ENCODE measurements around the gene DEDD. TPM values are rescaled to one million over a fixed set of nuclear protein-coding genes. Genes with fewer than 3 reads are reported as not detected.
A peak's percentile ranks its signal among the peaks of the same experiment; 100 is the strongest.

The DEDD gene
- total RNA-seq, 2 donors from 2014 or later, result 34.9 to 42.5 TPM

- Mint-ChIP-seq H3K36me3 (peaks cover 33% of the 10 kb centered on the region), H3K27me3 (no peaks in the 10 kb centered on the region), H3K4me1 (ENCODE audit: low read depth in 2 of 2) (peaks cover 46 to 59% of the 10 kb centered on the region in 2 donors), H3K9me3 (no peaks in the 10 kb centered on the region), H3K27ac (peak overlapping the region; percentile 49 to 58), H3K4me3 (no peak overlapping the region)
- no peak for ATAC-seq
- no peak for DNase-seq (ENCODE audit: low spot score)
Observed at GRCh38 chr1:161171696-161172095, 39.2 kb upstream of the DEDD start.

DNA sequence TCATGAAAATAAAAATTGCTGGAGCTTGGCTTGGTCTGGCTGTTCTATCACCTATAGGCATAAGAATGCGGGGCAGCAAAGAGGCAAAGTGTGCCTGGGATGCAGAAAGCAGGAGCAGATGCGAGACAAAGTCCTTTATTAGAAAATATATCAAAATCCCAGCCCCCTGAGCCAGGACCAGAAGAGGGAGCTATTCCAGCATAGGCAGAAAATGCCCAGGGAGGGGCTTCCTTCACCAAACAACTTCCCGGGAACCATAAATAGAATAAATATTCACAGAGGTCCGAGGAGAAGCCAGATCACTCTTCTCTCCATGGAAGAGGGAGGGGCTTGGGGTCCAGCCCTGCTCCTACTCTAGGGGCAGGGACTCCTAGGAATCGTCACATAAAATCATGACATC is 38.7 kb upstream of the DEDD start:
- DNase-seq (ENCODE audit: low spot score), result no peak
- H3K27me3 Mint-ChIP-seq, result no peaks in the 10 kb centered on the region
- peak overlapping the region; percentile 33 to 58 for H3K27ac Mint-ChIP-seq
- no peaks in the 10 kb centered on the region for H3K9me3 Mint-ChIP-seq
- H3K4me3 Mint-ChIP-seq, result no peak overlapping the region
- peaks cover 44 to 56% of the 10 kb centered on the region in 2 donors for H3K4me1 Mint-ChIP-seq (ENCODE audit: low read depth in 2 of 2)
- no peak for ATAC-seq
- peaks cover 33% of the 10 kb centered on the region for H3K36me3 Mint-ChIP-seq

DNA sequence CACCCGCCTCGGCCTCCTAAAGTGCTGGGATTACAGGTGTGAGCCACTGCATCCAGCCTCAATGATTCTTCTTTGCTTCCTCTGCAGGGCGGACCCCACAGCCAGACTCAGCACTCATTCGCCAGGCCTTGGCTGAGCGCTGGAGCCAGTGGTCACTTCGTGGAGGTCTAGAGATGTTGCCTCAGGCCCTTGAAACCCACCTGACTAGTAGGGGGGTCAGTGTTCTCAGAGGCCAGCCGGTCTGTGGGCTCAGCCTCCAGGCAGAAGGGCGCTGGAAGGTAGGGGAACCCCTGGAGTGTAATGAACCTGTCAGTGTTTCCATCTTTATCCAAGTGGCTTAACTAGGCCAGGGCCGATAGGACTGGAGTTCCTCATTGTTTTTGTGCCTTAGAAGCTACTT is 36.4 kb upstream of the DEDD start:
- ATAC-seq, result no peak
- peaks cover 26% of the 10 kb centered on the region for H3K36me3 Mint-ChIP-seq
- no peaks in the 10 kb centered on the region for H3K9me3 Mint-ChIP-seq
- peaks cover 44 to 53% of the 10 kb centered on the region in 2 donors for H3K4me1 Mint-ChIP-seq (ENCODE audit: low read depth in 2 of 2)
- DNase-seq (ENCODE audit: low spot score), result no peak
- H3K27ac Mint-ChIP-seq, result no peak overlapping the region
- H3K27me3 Mint-ChIP-seq, result no peaks in the 10 kb centered on the region
- H3K4me3 Mint-ChIP-seq, result peak overlapping the region; percentile 92

GRCh38 chr1:161166669-161167548 is 34.4 kb upstream of the DEDD start:
- DNase-seq (ENCODE audit: low spot score), result no peak
- Mint-ChIP-seq H3K27me3 (no peaks in the 10 kb centered on the region), H3K27ac (peak overlapping the region; percentile 92), H3K4me3 (peak overlapping the region; percentile 92), H3K4me1 (ENCODE audit: low read depth in 2 of 2) (peaks cover 45 to 47% of the 10 kb centered on the region in 2 donors), H3K9me3 (no peaks in the 10 kb centered on the region), H3K36me3 (peaks cover 11% of the 10 kb centered on the region)
- peak; percentile 0 for ATAC-seq

GRCh38 chr1:161165742-161166668 is 33.5 kb upstream of the DEDD start, which contains the start of gene PPOX:
Gene PPOX, plus strand, starts transcription at chr1:161166426. Its CDS starts 422 bp downstream, at chr1:161166848.
- Mint-ChIP-seq H3K27ac (peak within 1 kb of the TSS; percentile 92), H3K4me3 (peak within 1 kb of the TSS; percentile 92), H3K9me3 (no peaks in the 10 kb centered on the region), H3K4me1 (ENCODE audit: low read depth in 2 of 2) (peaks cover 44 to 53% of the 10 kb centered on the region in 2 donors), H3K36me3 (peaks cover 8% of the 10 kb centered on the region), H3K27me3 (no peaks in the 10 kb centered on the region)
- DNase-seq (ENCODE audit: low spot score) (peak; percentile 98), ATAC-seq (peak; percentile 97 to 98)

GRCh38 chr1:161164901-161165610 is 32.6 kb upstream of the DEDD start:
- peaks cover 47 to 52% of the 10 kb centered on the region in 2 donors for H3K4me1 Mint-ChIP-seq (ENCODE audit: low read depth in 2 of 2)
- DNase-seq (ENCODE audit: low spot score) (no peak), ATAC-seq (no peak)
- peak overlapping the region; percentile 92 for H3K4me3 Mint-ChIP-seq
- peaks cover 5% of the 10 kb centered on the region for H3K36me3 Mint-ChIP-seq
- H3K27ac Mint-ChIP-seq, result peak overlapping the region; percentile 92
- no peaks in the 10 kb centered on the region for H3K9me3 Mint-ChIP-seq
- no peaks in the 10 kb centered on the region for H3K27me3 Mint-ChIP-seq

- ATAC-seq (no peak), DNase-seq (ENCODE audit: low spot score) (no peak)
- no peaks in the 10 kb centered on the region for H3K27me3 Mint-ChIP-seq
- peaks cover 5% of the 10 kb centered on the region for H3K36me3 Mint-ChIP-seq
- H3K4me3 Mint-ChIP-seq, result peak overlapping the region; percentile 25
- peaks cover 47 to 52% of the 10 kb centered on the region in 2 donors for H3K4me1 Mint-ChIP-seq (ENCODE audit: low read depth in 2 of 2)
- H3K27ac Mint-ChIP-seq, result peak overlapping the region; percentile 92
- no peaks in the 10 kb centered on the region for H3K9me3 Mint-ChIP-seq
Observed at GRCh38 chr1:161163793-161164192, 31.3 kb upstream of the DEDD start.

DNA sequence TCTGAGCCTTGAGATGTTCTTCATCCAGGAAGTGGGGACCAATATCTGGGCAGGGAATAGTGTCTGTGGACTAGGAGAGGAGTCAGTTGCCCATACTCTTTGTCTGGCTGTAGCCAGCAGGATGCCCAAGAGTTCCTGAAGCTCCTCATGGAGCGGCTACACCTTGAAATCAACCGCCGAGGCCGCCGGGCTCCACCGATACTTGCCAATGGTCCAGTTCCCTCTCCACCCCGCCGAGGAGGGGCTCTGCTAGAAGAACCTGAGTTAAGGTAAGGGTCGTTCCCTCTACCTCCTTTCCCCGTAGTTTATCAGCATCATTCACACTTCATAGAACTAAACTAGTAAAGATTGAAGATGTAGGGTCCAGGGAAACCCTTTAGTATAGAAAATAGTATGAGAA is 30.3 kb upstream of the DEDD start:
- no peak for DNase-seq (ENCODE audit: low spot score)

DNA sequence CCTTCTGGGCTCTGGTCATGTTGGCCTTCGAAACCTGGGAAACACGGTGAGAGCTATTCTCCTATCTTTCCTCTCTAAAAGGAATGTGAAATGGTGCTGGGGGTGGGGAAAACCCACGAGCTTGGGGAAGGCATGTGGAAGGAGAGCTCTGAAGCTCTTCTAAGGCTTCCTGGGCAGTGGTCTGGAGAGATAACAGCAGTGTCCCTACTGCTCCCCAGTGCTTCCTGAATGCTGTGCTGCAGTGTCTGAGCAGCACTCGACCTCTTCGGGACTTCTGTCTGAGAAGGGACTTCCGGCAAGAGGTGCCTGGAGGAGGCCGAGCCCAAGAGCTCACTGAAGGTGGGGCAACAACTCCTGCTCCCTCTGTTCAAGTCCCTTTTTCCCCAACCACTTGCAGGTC is 29.6 kb upstream of the DEDD start:
- H3K4me1 Mint-ChIP-seq (ENCODE audit: low read depth in 2 of 2), result peaks cover 48 to 49% of the 10 kb centered on the region in 2 donors
- DNase-seq (ENCODE audit: low spot score) (no peak), ATAC-seq (no peak)
- no peaks in the 10 kb centered on the region for H3K27me3 Mint-ChIP-seq
- H3K4me3 Mint-ChIP-seq, result no peak overlapping the region
- no peaks in the 10 kb centered on the region for H3K9me3 Mint-ChIP-seq
- peak overlapping the region in 1 of 2 donors; percentile 29 for H3K27ac Mint-ChIP-seq
- peaks cover 16% of the 10 kb centered on the region for H3K36me3 Mint-ChIP-seq

More for the DNA sequence above, 30.3 kb upstream of the DEDD start:
- H3K4me3 Mint-ChIP-seq, result no peak overlapping the region
- H3K36me3 Mint-ChIP-seq, result peaks cover 10% of the 10 kb centered on the region
- no peaks in the 10 kb centered on the region for H3K27me3 Mint-ChIP-seq
- peaks cover 47 to 51% of the 10 kb centered on the region in 2 donors for H3K4me1 Mint-ChIP-seq (ENCODE audit: low read depth in 2 of 2)
- ATAC-seq, result no peak
- H3K9me3 Mint-ChIP-seq, result no peaks in the 10 kb centered on the region
- peak overlapping the region; percentile 9 to 92 for H3K27ac Mint-ChIP-seq

DNA sequence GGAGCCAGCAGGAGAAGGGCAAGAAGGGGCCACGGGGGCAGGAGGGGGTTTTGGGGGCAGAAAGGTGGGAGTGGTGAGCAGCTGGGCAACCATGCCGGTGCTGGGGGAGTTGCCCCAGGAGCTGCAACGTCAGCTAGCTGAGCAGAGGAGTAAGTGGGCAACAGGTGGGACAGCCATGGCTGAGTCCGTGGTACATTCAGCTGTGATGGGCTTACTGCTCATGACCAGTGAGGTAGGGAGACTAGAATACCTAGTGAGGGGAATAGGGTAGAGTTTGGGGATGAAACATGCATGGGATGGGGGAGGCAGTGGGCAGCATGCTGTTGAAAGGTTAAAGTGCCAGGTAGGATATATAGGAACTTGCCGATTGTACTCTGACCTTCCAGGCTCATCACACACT is 29.2 kb upstream of the DEDD start:
- DNase-seq (ENCODE audit: low spot score), result no peak
- Mint-ChIP-seq H3K27me3 (no peaks in the 10 kb centered on the region), H3K27ac (peak overlapping the region in 1 of 2 donors; percentile 29), H3K4me1 (ENCODE audit: low read depth in 2 of 2) (peaks cover 47 to 48% of the 10 kb centered on the region in 2 donors), H3K9me3 (no peaks in the 10 kb centered on the region), H3K36me3 (peaks cover 19% of the 10 kb centered on the region), H3K4me3 (peak overlapping the region; percentile 84)
- ATAC-seq, result no peak

DNA sequence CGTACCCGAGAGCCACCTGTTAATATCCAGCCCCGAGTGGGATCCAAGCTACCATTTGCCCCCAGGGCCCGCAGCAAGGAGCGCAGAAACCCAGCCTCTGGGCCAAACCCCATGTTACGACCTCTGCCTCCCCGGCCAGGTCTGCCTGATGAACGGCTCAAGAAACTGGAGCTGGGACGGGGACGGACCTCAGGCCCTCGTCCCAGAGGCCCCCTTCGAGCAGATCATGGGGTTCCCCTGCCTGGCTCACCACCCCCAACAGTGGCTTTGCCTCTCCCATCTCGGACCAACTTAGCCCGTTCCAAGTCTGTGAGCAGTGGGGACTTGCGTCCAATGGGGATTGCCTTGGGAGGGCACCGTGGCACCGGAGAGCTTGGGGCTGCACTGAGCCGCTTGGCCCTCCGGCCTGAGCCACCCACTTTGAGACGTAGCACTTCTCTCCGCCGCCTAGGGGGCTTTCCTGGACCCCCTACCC is 28.2 kb upstream of the DEDD start:
- peaks cover 42 to 43% of the 10 kb centered on the region in 2 donors for H3K4me1 Mint-ChIP-seq (ENCODE audit: low read depth in 2 of 2)

GRCh38 chr1:161159913-161160243 is 27.4 kb upstream of the DEDD start:
- peaks cover 28% of the 10 kb centered on the region for H3K36me3 Mint-ChIP-seq
- H3K4me1 Mint-ChIP-seq (ENCODE audit: low read depth in 2 of 2), result peaks cover 42 to 46% of the 10 kb centered on the region in 2 donors
- H3K4me3 Mint-ChIP-seq, result peak overlapping the region; percentile 84

More for the DNA sequence above, 28.2 kb upstream of the DEDD start:
- DNase-seq (ENCODE audit: low spot score) (no peak), ATAC-seq (no peak)
- Mint-ChIP-seq H3K9me3 (no peaks in the 10 kb centered on the region), H3K4me3 (peak overlapping the region; percentile 84), H3K36me3 (peaks cover 20% of the 10 kb centered on the region), H3K27ac (peak overlapping the region; percentile 13 to 69), H3K27me3 (no peaks in the 10 kb centered on the region)

More at GRCh38 chr1:161159913-161160243, 27.4 kb upstream of the DEDD start:
- DNase-seq (ENCODE audit: low spot score) (no peak), ATAC-seq (no peak)
- Mint-ChIP-seq H3K27me3 (no peaks in the 10 kb centered on the region), H3K27ac (peak overlapping the region; percentile 69 to 70), H3K9me3 (no peaks in the 10 kb centered on the region)
